Tibial artery (tissue), 4 donors: Measurements from ENCODE around the gene RAD51B.
"Not testable (repeated sequence)": the region's sequence is repeated elsewhere in the genome, so short reads cannot be mapped to it uniquely, and the experiment has no call there.

Source experiments
- DNase-seq, 2 donors: peaks; one replicate each; pipeline ENCODE4 v3.0.0-alpha.2; 2019
- H3K27ac ChIP-seq, 2 donors: fragments of 200-600 bp; sonication (generic) in 1 of 2; 1 replicate in 1 of 2; 2 replicates in 1 of 2; pipeline ENCODE4 v1.5.1; 2018 to 2019; ENCODE audit warnings: mild to moderate bottlenecking in 1 of 2
- H3K27me3 ChIP-seq, 2 donors: fragments of 200-600 bp; sonication (generic) in 1 of 2; one replicate each; pipeline versions ENCODE4 v1.5.1 to v1.6.0; 2016 to 2019
- H3K36me3 ChIP-seq, 3 donors: fragments of 200-600 bp; sonication (generic) in 2 of 3; one replicate each; pipeline ENCODE4 v1.5.1; 2016 to 2019; ENCODE audit warnings: mild to moderate bottlenecking in 2 of 3
- H3K4me1 ChIP-seq, 4 donors: fragments of 200-600 bp; sonication (generic) in 2 of 4; 1 replicate in 3 of 4; 2 replicates in 1 of 4; pipeline ENCODE4 v1.5.1; 2016 to 2019
- H3K4me3 ChIP-seq, 2 donors: fragments of 200-600 bp; sonication (generic) in 1 of 2; 1 replicate in 1 of 2; 2 replicates in 1 of 2; pipeline ENCODE4 v1.5.1; 2018 to 2019; ENCODE audit warnings: mild to moderate bottlenecking in 2 of 2
- H3K9me3 ChIP-seq, 3 donors: fragments of 200-600 bp; sonication (generic) in 1 of 3; one replicate each; pipeline ENCODE4 v1.5.1; 2016 to 2019
- CTCF ChIP-seq, 2 experiments: fragments of 200-600 bp in 1 of 2; fragments of 450-650 bp in 1 of 2; IDR thresholded peaks; one replicate each; pipeline ENCODE4 v1.5.1; 2017 to 2019; ENCODE audit warnings: antibody characterized with exemption in 2 of 2, mild to moderate bottlenecking in 1 of 2, moderate library complexity in 1 of 2
- intact Hi-C: fragments of 100-400 bp; cut with DNase I; formaldehyde crosslinking; loops from one replicate; pipeline ENCODE4 v1.15.0; 2023; ENCODE audit warnings: low total_unique reads

The RAD51B gene

GRCh38 chr14:67963960-67964812 is 144.6 kb downstream of the RAD51B start:
- Histone ChIP-seq H3K27me3 (no peaks in the 10 kb centered on the region), H3K4me3 (peak overlapping the region; percentile 2 to 4), H3K27ac (peak overlapping the region; percentile 27 to 29), H3K4me1 (peaks cover 0 to 17% (median 5%) of the 10 kb centered on the region in 4 donors), H3K36me3 (no peaks in the 10 kb centered on the region), H3K9me3 (no peaks in the 10 kb centered on the region)
- TF ChIP-seq CTCF (IDR thresholded peaks at IDR 0.05), result no peak
- no peak for DNase-seq
- intact Hi-C loops, result no loop called here

GRCh38 chr14:67965696-67966095 is 146.1 kb downstream of the RAD51B start:
- Histone ChIP-seq H3K36me3 (no peaks in the 10 kb centered on the region), H3K27me3 (no peaks in the 10 kb centered on the region), H3K4me3 (no peak overlapping the region), H3K9me3 (no peaks in the 10 kb centered on the region), H3K4me1 (peaks cover 0 to 17% (median 5%) of the 10 kb centered on the region in 4 donors), H3K27ac (no peak overlapping the region)
- DNase-seq, result no peak
- TF ChIP-seq CTCF (IDR thresholded peaks at IDR 0.05), result no peak
- intact Hi-C loops, result no loop called here

GRCh38 chr14:67967206-67967605 is 147.6 kb downstream of the RAD51B start:
- no peaks in the 10 kb centered on the region for H3K27me3 ChIP-seq
- no peak overlapping the region for H3K27ac ChIP-seq
- H3K36me3 ChIP-seq, result no peaks in the 10 kb centered on the region
- no peak for DNase-seq
- no peak overlapping the region for H3K4me3 ChIP-seq
- H3K9me3 ChIP-seq, result no peaks in the 10 kb centered on the region
- peaks cover 0 to 17% (median 5%) of the 10 kb centered on the region in 4 donors for H3K4me1 ChIP-seq
- TF ChIP-seq CTCF (IDR thresholded peaks at IDR 0.05), result no peak
- intact Hi-C loops, result no loop called here

GRCh38 chr14:67967970-67968369 is 148.4 kb downstream of the RAD51B start:
- H3K9me3 ChIP-seq, H3K27me3 ChIP-seq, intact Hi-C loops, H3K4me3 ChIP-seq, H3K27ac ChIP-seq, H3K36me3 ChIP-seq, DNase-seq: not testable (repeated sequence)
- H3K4me1 ChIP-seq, result peaks cover 0 to 17% (median 5%) of the 10 kb centered on the region in 4 donors

GRCh38 chr14:67970923-67971322 is 151.3 kb downstream of the RAD51B start:
- DNase-seq, result no peak
- no peaks in the 10 kb centered on the region for H3K27me3 ChIP-seq
- no peaks in the 10 kb centered on the region for H3K4me1 ChIP-seq
- TF ChIP-seq CTCF (IDR thresholded peaks at IDR 0.05), result no peak
- H3K4me3 ChIP-seq, result no peak overlapping the region
- H3K36me3 ChIP-seq, result no peaks in the 10 kb centered on the region
- intact Hi-C loops, result no loop called here
- no peak overlapping the region for H3K27ac ChIP-seq
- H3K9me3 ChIP-seq, result no peaks in the 10 kb centered on the region
